Stimulated activated CD4-positive, alpha-beta T cell treated with anti-CD3 and anti-CD28 coated beads, Interleukin-1b, Interleukin-23, amount 100 ng/mL, for 24 hours (primary cell): ENCODE results near the gene PRKAG2.

Experiments used
- DNase-seq, 4 experiments: peaks; one replicate each; pipeline ENCODE4 v3.0.0-alpha.2; 2020; ENCODE audit warnings: low read depth in 4 of 4, low spot score in 1 of 4

Gene PRKAG2

DNA sequence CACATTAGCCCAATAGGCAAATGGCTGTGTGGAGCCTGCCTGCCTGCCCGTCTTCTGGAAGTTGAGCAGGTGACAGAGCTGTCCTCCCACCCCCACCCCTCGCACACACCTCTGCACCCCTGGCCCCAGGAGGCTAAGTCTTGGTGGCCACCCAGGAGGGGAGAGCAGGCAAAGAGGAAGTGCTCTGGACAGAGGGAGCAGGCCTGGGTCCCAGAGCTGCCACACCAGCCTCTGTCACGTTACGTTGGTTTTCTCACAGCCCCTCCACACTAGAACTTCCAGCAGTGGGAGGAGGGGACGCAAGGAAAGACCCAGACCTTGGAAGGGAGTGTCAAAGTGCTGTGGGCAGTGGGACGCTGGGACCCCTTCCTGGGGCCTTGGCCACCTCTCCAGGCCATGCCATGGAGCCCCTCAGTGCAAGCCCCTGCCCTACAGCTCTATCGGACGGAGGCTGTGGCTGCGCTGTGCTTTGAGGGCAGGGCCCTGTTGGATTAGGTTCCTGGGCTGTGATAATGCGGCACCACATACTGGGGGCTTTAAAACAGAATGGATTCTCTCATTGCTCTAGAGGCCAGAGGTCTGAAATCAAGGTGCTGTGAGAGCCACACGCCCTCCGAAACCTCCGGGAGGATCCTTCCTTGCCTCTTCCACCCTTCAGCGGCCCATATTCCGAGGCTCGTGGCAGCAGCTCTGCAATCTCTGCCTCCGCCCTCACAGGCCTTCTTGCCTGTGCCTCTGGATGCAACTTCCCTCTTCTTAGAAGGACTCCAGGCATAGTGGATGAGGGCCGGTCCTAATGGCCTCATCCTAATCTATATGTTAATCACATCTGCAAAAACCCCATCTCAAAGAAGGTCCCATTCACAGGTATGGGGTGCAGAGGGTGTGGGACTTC, 9.9 kb downstream of the PRKAG2 start:
- no peak for DNase-seq

DNA sequence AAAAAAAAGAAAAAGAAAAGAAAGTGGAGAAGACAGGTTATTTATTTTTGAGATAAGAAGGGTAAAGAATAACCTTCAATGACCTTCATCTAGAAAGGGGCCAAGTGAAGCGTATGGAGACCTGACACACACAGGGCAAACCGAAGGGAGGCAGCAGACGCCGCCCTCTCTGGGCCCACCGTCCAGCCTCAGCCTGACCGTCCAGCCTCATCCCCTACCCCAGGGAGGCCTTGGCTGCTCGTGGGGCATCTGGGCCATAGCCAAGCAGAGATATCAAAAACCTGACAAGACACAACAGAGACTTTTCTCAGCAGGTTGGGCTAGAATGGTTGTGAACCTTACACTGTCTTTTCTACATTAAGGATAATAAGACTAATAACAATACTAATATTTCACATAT, 10.9 kb downstream of the PRKAG2 start:
- no peak for DNase-seq

DNA sequence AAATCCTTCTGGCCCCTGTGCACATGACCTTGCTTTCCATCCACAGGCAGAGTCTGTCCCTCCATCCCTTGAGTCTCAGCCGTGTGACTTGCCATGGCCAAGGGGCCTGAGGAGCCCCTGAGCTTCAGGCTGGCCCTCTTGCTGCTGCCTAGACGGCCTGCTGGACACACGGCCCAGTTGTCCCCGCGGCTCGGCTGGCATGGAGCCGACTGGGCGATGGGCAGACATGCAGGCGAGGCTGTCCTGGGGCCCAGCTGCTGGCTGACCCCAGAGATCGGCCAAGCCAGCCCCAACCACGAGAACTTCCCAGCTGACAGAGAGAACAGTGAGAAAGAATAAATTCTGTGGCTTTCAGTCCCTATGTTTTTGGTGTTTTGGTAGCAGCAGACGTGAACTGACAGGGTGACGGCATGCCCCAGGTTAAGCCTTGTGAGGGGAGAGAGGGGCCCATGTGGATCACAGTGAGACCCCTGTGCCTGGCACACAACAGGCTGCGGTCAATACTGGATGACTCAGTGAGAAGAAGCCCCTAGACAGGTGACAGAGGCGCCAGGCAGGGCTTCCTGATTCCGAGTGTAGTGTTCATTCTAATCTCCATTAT, 11.7 kb downstream of the PRKAG2 start:
- no peak for DNase-seq

DNA sequence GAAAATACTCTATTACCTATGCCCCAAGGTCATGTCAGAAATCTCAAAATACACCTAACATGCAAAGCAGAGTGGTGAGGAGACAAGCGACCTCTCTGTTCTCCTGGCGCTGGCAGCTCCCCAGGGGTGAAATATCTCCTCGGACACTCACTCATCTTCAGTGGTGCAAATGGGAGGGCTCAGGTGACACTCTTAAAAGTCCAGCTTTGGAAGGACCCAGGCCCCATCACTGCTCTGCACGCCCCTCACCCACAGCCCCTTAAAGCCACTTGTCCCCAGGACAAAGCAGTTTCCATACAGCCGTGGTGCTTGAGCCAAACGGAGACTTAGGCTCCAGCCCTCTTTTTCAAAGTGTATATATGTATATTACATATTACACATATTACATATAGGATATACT, 12.4 kb downstream of the PRKAG2 start:
- DNase-seq: no peak

DNA sequence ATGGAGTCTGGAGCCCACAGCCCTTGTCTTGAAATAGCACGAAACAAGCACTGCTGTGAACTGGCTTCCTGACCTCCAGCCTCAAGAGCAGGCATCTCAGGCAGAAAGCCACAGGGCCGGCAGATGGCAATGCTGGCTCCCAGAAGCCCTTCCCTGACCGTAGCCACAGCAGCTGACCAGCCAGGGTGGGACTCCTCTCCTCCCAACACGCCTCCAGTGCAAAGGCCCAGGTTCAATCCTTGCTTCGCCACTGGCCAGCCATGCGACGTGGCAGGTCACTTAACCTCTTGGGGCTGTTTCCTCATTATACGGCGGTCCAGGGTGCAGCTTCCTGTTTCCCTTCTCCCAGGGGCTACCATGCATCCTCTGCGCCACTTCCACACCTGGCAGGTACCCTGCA, 12.8 kb downstream of the PRKAG2 start:
- no peak for DNase-seq

DNA sequence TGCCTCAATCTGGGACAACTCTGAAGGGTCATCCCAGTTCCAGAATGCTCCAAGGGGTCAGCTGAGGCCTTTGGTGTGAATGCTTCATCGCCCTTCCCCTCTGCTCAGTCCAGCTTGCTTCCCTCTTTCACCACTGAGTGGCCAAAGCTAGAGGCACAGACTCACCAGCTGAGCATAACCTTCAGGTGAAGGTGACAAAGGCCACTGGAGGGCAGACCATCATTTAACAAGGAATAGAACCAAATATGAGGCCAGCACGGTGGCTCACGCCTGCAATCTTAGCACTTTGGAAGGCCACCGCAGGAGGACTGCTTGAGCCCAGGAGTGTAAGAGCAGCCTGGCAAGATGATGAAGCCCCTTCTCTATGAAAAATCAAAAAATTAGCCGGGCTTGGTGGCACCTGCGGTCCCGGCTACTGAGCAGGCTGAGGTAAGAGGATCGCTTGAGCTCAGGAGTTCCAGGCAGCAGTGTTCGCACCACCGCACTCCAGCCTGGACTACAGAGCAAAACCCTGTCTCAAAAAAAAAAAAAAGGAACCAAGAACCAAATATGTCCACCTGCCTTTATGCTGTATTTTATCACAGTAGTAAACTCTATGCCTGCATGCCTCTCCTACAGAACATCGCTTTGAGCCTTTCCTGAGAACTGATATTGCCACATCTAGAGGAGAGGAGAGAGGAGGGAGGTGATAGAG, 13.4 kb downstream of the PRKAG2 start:
- no peak for DNase-seq

DNA sequence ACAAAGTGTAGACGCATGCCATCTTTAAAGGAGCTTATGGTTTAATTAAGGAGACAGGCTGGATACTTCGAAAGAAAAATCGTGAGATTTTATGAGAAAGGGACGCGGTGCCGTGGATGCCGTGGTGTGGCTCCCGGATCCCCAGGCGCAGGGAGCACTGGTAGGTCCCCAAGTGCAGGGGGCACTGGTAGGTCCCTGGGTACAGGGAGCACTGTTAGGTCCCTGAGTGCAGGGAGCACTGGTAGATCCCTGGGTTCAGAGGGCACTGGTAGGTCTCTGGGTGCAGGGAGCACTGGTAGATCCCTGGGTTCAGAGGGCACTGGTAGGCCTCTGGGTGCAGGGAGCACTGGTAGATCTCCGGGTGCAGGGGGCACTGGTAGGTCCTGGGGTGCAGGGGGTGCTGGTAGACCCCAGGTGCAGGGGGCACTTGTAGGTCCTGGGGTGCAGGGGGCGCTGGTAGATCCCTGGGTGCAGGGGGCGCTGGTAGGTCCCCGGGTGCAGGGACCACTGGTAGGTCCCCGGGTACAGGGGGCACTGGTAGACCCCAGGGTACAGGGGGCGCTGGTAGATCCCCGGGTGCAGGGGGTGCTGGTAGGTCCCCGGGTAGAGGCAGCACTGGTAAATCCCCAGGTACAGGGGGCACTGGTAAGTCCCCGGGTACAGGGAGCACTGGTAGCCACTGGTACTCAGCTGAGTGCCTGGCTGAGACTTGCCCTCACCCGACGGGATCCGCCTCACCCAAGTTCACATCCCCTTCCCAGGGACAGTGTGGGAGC, 14.1 kb downstream of the PRKAG2 start:
- DNase-seq: no peak

DNA sequence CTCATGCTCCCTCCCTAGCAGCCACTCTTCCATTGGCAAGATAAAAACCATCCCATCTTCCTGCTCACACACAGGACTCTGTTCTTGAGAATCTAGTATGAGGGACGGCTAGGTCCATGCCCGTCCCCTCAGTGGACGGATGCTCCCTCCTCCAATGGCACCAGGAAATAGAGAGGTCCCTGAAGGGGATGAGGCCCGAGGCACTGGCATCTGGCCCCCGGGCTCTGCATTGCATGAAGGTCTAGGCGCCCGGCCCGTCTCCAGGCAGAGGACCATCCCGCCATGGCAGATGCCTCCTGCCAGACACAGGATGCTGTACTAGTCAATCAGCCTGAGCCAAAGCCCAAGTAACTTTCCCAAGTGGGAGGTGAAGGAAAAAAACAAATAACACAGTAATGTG, 15.0 kb downstream of the PRKAG2 start:
- no peak for DNase-seq

DNA sequence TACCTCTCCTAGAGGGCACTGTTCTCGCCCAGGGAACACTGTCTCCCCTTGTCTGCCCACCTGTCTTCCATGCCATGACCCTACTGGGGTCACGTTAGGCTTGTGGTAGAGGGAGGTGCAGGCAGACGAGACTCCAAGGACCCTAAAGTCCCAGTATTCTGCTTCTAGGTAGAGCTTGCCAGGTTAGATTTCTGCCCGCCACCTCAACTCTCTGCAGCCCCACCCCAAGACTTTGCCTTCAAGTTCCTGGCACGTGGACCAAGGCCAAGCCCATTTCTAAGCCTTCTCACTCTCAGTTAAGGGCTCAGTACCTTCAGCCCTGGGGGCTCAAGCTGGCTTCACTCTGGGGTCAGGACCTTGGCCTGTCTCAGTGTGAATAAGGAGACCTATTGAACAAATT, 16.1 kb downstream of the PRKAG2 start:
- DNase-seq: no peak

DNA sequence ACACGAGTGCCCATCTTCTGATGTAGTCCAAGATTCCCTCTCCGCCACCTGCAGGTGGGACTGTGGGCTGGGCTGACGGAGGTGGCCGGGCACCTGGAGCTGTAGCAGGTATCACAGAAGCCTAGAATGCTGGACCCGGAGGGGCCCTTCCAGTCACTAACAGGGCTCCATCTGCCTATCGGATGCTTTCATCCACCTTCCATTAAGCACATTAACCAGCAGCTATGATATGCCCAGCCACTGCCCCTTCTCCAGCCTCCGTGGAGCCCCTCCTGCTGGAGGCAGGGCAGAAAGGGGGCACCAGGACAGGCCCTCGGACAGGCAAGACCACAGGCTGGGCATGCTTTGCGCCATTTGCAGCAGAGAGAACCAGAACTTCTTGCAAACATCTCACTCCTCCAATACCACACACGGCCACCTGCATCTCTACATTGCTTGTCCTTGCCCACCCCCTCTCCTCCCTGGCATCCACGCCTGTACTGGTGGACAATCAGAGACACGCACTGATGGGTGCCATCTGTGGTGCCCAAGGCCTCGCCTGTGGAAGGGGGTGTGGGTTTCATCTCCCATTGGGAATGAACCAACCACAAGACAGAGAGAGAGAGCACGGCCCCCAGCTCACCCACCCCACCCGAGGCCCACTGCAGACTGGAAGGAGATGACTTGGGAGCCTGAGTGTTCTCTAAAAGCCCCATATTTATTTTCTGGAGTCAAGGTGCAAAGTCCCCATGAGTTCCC, 16.8 kb downstream of the PRKAG2 start:
- no peak for DNase-seq

DNA sequence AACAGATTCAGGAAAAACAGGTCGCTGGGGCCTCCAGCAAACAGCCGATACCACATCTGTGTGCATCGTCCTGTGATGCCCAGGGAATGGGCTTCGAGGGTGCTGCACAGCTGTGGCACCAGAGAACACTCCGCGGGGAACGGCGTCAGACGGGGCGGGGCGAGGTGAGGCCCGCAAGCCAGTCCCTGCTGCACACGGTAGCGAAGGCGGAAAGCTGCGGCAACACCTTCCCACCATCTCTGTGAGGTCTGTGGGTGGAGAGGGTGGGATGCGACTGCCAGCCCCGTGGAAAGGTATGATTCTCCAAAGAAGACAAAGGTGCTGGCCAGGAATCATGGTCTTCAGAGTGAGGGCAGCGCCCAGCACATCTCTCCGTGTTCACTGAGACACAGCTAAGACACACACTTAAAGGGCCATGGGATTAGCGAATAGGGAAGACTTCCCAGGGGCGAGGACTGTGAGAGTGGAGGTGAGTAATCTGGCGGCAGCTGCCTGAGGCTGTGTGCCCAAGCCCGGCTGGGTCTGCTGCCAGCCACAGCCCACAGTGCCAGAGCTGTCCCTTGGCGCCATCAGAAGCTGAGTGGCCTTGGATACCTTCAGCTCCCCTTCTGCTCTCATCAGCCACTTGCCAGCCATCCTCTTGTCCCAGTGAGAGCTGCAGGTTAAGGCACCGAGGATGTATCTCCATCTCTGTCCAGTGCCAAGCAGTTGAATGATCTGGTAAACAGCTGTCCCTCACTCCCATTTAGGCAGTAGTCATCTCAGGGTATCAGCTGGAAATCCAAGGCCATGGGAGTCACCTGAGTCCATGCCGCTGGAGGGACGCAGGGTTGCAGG, 17.6 kb downstream of the PRKAG2 start:
- no peak for DNase-seq

DNA sequence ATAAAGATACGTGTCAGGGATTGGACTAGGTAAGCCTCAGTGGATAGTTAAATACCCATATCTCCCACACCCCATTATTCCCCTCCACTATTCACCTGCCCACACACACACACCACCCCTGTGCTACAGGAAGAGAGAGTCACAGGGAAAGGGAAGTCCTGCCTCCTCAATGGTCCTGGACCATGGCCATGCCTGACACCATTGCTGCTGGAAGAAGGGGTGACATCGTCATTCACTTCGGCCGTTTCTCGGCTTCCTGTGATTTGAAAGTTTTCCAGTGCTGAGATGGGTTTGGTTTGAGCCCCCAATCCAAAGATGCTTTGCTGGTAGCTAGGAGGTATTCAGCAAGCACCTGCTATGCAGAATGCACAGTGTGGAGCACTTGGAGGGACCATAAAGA, 18.5 kb downstream of the PRKAG2 start:
- no peak for DNase-seq

DNA sequence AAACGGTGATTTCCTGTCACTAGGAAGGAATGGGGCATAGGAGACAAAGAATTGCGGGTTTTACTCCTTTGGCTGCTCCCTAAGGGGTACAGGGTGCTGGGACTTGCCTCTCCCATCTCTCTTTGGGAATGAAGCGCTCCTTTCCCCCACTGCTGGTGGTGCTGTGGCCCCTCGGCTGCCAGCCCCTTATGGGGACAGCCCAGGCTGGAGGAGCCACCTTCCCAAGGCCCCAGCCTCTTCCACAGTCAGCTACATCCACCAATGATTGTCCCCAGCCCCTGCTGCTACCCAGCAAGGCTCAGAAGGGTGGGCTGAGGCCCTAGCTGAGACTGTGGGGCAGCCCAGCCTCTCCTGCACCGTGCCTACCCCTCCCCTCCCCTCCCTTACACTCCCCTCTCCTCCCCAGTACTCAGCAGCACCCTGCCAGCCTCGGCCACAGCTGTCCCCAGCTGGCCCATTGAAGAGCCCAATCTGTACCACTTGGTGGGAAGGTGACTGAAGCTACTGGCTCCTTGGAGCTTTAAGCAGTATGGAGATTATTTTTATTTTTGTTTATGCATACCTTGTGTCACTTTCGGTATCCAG, 19.0 kb downstream of the PRKAG2 start:
- no peak for DNase-seq

DNA sequence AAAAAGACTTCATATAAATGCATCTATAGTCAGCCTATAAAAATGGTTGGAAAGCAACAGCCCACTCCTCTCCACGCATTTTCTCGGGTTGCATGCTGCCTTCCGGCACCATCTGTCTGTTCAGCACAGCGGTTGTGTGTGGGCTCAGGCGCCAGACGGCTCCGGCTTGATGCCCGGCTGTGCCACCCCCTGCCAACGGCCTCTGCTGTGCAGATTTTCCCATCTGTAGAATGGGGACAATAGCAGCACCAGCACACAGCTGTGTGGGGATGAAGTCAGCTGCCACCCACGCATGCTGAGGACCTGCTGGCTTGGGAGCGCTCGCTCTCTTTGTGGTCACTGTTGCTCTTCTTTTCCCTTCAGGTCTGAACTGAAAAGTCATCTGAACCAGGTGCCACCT, 19.5 kb downstream of the PRKAG2 start:
- DNase-seq: no peak

DNA sequence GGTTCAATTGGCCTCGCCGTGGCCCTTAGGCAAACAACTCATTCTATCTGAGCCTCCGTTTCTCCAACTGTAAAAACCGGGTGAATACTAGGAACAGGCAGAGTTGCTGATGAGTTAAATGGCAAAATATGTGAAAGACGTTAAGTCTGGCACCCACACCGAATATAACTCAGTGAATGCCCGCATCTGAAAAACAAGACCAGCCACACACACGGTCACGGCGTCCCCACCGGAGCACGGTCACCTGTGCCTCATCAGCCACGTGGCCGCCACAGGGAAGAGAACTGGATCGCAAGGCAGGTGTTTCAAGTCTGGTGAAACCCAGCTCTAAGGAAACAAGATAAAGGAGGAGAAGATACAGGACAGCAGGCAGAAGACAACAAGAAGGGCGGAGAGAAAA, 20.4 kb downstream of the PRKAG2 start:
- DNase-seq: no peak

DNA sequence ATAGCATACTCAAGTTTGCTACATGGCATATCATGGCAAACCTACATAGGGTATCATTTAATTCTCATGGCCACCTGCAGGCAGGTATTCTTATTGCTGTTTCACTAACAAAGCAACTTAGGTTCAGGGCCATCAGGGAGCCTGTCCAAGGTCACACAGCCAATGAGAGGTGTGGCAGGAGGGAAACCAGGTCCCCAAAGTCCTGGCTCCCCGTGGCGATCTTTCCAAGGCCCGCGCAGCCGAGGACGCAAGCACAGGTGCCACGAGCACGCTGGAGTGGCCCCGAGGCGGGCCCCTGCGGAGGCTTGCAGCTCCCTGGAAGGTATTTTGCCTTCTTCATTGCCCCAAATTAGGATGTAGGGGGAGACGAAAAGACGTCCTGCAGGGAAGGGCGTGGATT, 20.8 kb downstream of the PRKAG2 start:
- no peak for DNase-seq

DNA sequence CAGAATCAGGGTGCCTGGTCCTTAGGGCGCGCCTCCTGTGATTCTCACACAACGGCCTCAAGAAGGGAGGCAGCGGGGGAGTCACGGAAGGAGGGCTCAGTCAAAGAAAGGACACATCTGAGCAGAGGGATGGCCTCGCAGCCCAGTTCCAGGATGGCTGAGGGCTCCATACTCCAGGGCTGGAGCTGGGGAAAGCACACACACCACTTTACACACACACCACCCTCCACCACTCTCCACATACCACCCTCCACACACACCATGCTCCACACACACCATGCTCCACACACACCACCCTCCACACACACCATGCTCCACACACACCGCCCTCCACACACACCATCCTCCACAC, 22.2 kb downstream of the PRKAG2 start:
- no peak for DNase-seq

DNA sequence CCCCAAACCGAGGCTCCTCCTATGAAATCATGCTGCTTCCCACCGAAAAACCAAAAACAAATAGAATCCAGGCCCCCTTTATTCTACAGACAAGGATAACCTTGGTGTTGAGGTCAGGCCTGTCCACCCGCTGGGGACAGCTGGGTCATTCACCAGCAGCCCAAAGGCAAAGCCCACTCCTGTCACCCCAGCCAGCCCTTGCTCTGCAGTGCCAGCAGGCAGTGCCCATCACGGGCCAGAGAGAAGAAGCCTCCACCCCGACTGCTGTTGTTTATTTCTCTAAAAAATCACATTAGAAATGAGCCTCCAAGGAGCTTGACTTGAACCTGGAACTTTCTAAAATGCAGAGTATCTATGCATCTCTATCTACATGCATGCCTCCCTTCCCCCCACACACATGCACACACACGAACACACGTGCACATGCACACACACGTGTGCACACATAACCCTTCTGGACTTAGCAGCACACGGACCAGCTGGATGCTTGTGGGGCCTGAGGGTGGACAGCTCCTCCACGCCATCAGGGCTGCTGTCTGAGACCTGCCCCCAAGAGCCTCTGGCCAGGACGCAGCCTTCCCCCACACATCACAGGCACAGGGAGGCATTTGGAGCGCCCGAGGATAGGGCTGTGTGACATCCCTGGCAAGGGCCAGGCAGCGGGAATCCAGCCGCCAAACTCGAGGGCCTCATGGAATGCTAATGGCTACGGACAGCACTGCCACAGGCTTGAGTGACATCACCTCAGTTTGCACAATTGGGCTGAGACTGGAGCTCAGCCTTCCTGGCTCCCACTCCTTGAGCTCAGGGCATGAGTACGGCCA, 22.8 kb downstream of the PRKAG2 start:
- DNase-seq: no peak
